PC-3 (cell line): Measurements from ENCODE around the gene NUTM1.

Source experiments
- CTCF ChIP-seq: fragments of 300-600 bp; sonication (generic); conservative IDR thresholded peaks from 2 replicates; pipeline ENCODE4 v1.5.1; 2017; ENCODE audit warnings: antibody characterized with exemption, low read depth, mild to moderate bottlenecking, low read length
- EZH2 ChIP-seq: fragments of 300-600 bp; sonication (generic); IDR thresholded peaks from one replicate; pipeline ENCODE4 v1.6.1; 2017; ENCODE audit warnings: antibody characterized with exemption, mild to moderate bottlenecking, low read length; ENCODE audit not compliant: unreplicated experiment
- EZH2phosphoT487 ChIP-seq: fragments of 300-600 bp; sonication (generic); IDR thresholded peaks from 2 replicates; pipeline ENCODE4 v1.6.1; 2018; ENCODE audit warnings: mild to moderate bottlenecking, antibody characterized with exemption, low read length, borderline replicate concordance

GRCh38 chr15:34304613-34305012, 38.5 kb upstream of the NUTM1 start:
- no peak for TF ChIP-seq CTCF
- TF ChIP-seq EZH2: no peak
- TF ChIP-seq EZH2phosphoT487: no peak
